ENCODE measurements around the gene LSM2.

Gene LSM2

DNA sequence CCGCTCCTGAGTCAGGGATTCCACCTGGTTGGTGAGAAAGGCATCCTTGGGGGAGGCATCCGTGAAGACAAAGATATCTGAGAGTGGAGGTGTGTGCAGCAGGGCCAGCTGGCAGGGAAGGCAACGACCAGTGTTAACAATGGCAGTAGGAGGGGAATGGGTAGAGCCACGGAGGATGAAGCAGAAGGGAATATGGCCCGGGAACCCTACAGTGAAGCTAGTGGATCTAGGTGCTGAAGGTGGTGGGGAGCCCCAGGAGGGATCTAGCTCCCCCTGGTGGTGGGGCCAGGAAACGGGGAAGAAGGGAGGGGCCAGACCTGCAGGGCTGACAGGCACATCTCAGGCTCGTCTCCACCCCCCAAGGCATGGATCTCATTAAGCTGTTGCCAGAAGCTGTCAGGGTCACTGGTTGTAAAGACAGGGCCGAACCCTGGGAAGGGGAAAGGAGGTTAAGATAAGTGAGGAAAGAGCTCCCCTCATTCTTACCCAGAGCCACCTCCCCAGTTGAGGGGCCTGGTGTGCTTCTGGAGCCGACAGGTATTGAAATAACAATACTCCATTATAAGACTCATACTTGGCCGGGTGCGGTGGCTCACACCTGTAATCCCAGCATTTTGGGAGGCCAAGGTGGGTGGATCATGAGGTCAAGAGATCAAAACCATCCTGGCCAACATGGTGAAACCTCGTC, 36.9 kb downstream of the LSM2 start:
- Histone ChIP-seq H3K4me2 (ENCODE audit: low read depth, low read length, poor library complexity, severe bottlenecking) (no peak overlapping the region), H3K9me3 (ENCODE audit: insufficient read depth, low read depth, low read length) (no peaks in the 10 kb centered on the region), H3K27me3 (ENCODE audit: insufficient read depth, low read length, poor library complexity, severe bottlenecking) (no peaks in the 10 kb centered on the region), H3K36me3 (ENCODE audit: insufficient read depth, low read length) (no peaks in the 10 kb centered on the region), H3K4me1 (ENCODE audit: insufficient read depth, low read length, poor library complexity, severe bottlenecking) (peaks cover 11% of the 10 kb centered on the region), H3K79me2 (ENCODE audit: insufficient read depth, low read length) (no peaks in the 10 kb centered on the region), H4K20me1 (ENCODE audit: insufficient read depth, low read length, poor library complexity, severe bottlenecking) (no peaks in the 10 kb centered on the region), H2AFZ (ENCODE audit: low read length) (no peak overlapping the region), H3K9me2 (replicated peaks; ENCODE audit: low read depth, low read length) (no peaks in the 10 kb centered on the region), H3F3A (ENCODE audit: low read depth) (no peaks in the 10 kb centered on the region), H3K9ac (ENCODE audit: low read depth, low read length, poor library complexity, severe bottlenecking) (no peak overlapping the region), H3K4me3 (ENCODE audit: low read length, poor library complexity, severe bottlenecking) (no peak overlapping the region)
- no peak for TF ChIP-seq EZH2phosphoT487 (IDR thresholded peaks at IDR 0.05; ENCODE audit: borderline replicate concordance)
- TF ChIP-seq, protein P1, sequence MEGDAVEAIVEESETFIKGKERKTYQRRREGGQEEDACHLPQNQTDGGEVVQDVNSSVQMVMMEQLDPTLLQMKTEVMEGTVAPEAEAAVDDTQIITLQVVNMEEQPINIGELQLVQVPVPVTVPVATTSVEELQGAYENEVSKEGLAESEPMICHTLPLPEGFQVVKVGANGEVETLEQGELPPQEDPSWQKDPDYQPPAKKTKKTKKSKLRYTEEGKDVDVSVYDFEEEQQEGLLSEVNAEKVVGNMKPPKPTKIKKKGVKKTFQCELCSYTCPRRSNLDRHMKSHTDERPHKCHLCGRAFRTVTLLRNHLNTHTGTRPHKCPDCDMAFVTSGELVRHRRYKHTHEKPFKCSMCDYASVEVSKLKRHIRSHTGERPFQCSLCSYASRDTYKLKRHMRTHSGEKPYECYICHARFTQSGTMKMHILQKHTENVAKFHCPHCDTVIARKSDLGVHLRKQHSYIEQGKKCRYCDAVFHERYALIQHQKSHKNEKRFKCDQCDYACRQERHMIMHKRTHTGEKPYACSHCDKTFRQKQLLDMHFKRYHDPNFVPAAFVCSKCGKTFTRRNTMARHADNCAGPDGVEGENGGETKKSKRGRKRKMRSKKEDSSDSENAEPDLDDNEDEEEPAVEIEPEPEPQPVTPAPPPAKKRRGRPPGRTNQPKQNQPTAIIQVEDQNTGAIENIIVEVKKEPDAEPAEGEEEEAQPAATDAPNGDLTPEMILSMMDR (conservative IDR thresholded peaks at IDR 0.05; ENCODE audit: low read length), result peak; percentile 92

DNA sequence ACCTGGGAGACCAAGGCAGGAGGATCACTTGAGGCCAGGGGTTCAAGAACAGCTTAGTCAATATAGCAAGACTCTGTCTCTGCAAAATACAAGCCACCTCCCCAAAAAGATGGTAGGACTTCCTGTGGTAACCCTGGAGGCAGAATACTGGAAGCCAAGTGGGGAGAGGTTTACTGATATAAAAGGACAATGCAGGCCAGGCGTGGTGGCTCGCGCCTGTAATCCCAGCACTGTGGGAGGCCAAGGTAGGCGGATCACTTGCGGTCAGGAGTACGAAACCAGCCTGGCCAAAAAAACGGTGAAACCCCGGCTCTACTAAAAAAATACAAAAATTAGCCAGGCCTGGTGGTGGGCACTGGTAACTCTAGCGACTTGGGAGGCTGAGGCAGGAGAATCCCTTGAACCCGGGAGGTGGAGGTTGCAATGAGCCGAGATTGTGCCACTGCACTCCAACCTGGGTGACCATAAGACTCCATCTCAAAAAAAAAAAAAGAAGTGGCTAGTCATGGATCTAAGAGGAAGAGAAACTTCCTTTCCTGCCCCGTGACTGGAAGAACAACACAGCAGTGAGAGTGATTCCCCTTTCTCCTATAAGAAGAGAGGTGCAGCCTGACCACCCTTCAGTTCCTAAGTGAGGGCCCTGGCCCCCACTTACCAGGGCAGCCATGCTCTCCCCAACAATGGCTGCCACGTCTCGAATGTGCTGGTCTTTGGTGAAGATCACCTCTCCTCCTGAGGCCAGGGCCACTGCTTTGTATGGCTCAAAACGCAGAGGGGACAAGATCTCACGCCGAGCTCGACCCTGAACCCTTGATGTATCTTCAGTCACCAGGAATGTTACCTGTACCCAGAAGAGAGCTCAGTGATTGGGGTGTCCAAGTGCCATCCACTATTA, 38.2 kb downstream of the LSM2 start:
- TF ChIP-seq, protein P1 (conservative IDR thresholded peaks at IDR 0.05; ENCODE audit: low read length), result no peak
- TF ChIP-seq EZH2phosphoT487 (IDR thresholded peaks at IDR 0.05; ENCODE audit: borderline replicate concordance), result no peak

DNA sequence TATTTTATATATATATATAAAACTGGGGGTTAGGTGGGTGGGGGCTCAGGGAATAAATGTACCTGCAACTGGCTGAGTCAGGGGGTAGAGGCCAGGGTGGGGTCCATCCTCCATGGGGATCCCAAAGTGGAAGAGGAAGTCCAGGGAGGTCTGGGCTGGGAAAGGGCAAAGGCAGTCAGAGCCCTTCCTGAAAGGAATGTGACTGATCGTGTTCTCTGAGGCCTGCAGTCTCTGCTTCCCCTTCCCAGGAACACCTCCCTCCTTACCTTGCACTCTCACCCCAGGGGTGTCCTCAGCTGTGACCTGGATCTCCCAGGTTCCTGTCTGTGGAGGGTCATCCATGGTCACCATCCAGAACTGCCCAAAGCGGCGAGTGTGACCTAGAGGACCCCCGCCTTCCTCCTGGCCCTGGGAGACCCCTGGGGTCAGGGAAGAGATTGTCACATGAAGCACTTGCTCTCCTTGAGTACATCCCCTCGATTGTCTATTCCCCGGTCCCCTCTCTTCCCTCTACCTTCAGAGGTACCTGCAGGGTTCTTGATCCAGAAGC, 39.6 kb downstream of the LSM2 start:
- no peak overlapping the region for H2AFZ ChIP-seq (ENCODE audit: low read length)
- H3K4me1 ChIP-seq (ENCODE audit: insufficient read depth, low read length, poor library complexity, severe bottlenecking), result peaks cover 6% of the 10 kb centered on the region
- no peaks in the 10 kb centered on the region for H3F3A ChIP-seq (ENCODE audit: low read depth)
- H3K79me2 ChIP-seq (ENCODE audit: insufficient read depth, low read length), result no peaks in the 10 kb centered on the region
- H4K20me1 ChIP-seq (ENCODE audit: insufficient read depth, low read length, poor library complexity, severe bottlenecking), result no peaks in the 10 kb centered on the region
- H3K4me2 ChIP-seq (ENCODE audit: low read depth, low read length, poor library complexity, severe bottlenecking), result no peak overlapping the region
- no peak for TF ChIP-seq EZH2phosphoT487 (IDR thresholded peaks at IDR 0.05; ENCODE audit: borderline replicate concordance)
- TF ChIP-seq, protein P1 (conservative IDR thresholded peaks at IDR 0.05; ENCODE audit: low read length), result no peak
- no peaks in the 10 kb centered on the region for H3K9me3 ChIP-seq (ENCODE audit: insufficient read depth, low read depth, low read length)
- H3K27me3 ChIP-seq (ENCODE audit: insufficient read depth, low read length, poor library complexity, severe bottlenecking), result no peaks in the 10 kb centered on the region
- no peak overlapping the region for H3K4me3 ChIP-seq (ENCODE audit: low read length, poor library complexity, severe bottlenecking)
- H3K36me3 ChIP-seq (ENCODE audit: insufficient read depth, low read length), result no peaks in the 10 kb centered on the region
- H3K9ac ChIP-seq (ENCODE audit: low read depth, low read length, poor library complexity, severe bottlenecking), result no peak overlapping the region
- H3K9me2 ChIP-seq (replicated peaks; ENCODE audit: low read depth, low read length), result no peaks in the 10 kb centered on the region

More for the DNA sequence above, 38.2 kb downstream of the LSM2 start:
- H3F3A ChIP-seq (ENCODE audit: low read depth), result no peaks in the 10 kb centered on the region
- H3K4me2 ChIP-seq (ENCODE audit: low read depth, low read length, poor library complexity, severe bottlenecking), result no peak overlapping the region
- no peaks in the 10 kb centered on the region for H4K20me1 ChIP-seq (ENCODE audit: insufficient read depth, low read length, poor library complexity, severe bottlenecking)
- no peak overlapping the region for H3K4me3 ChIP-seq (ENCODE audit: low read length, poor library complexity, severe bottlenecking)
- no peaks in the 10 kb centered on the region for H3K79me2 ChIP-seq (ENCODE audit: insufficient read depth, low read length)
- no peaks in the 10 kb centered on the region for H3K9me3 ChIP-seq (ENCODE audit: insufficient read depth, low read depth, low read length)
- H3K9me2 ChIP-seq (replicated peaks; ENCODE audit: low read depth, low read length), result no peaks in the 10 kb centered on the region
- no peak overlapping the region for H3K9ac ChIP-seq (ENCODE audit: low read depth, low read length, poor library complexity, severe bottlenecking)
- no peaks in the 10 kb centered on the region for H3K36me3 ChIP-seq (ENCODE audit: insufficient read depth, low read length)
- no peaks in the 10 kb centered on the region for H3K27me3 ChIP-seq (ENCODE audit: insufficient read depth, low read length, poor library complexity, severe bottlenecking)
- peaks cover 11% of the 10 kb centered on the region for H3K4me1 ChIP-seq (ENCODE audit: insufficient read depth, low read length, poor library complexity, severe bottlenecking)
- no peak overlapping the region for H2AFZ ChIP-seq (ENCODE audit: low read length)

All from Loucy (cell line).